HG03558 (cell line): ENCODE data around the gene TMEM120A.
"Not testable (repeated sequence)": the region's sequence is repeated elsewhere in the genome, so short reads cannot be mapped to it uniquely, and the experiment has no call there.

Experiments used
- ATAC-seq: cut with Tn5 transposase; IDR thresholded peaks from one replicate; pipeline ENCODE4 v1.9.1; 2021; ENCODE audit warnings: moderate number of reproducible peaks; ENCODE audit not compliant: unreplicated experiment; ENCODE audit errors: extremely low read depth

The TMEM120A gene

DNA sequence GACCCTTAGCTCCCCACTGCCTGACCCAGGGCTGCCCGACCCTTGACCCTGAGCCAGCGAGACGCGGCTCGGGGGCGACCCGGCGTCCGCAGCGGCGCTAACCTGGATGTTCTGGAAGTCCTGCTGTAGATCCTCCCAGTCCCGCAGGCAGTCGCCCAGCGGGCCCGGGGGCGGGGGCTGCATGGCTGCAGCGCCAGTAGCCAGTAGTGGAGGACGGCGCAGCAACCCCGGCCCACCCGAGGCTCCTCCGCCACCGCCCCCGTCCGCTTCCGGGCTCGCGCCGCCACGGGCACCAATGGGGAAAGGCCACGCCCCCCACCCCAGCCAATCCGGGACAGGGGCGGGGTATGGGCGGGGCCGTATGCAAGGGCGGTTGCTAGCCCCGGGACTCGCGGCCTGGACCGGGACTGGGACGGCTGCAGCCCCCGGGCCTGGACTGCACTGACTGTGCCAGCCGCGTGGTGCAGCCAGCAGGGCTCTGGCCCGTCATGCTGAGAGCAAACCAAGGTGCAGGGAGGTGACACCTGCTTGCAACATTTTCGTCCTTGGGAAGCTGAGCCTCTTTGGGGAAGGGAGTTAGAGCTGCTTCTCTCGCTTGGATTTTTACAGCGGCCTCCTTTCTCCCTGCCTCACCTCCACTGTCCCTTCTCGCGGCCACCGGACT, at the start of gene TMEM120A:
TSS of gene TMEM120A (minus strand) at position 208 of the 664 bp plus-strand sequence. CDS start at position 183, 25 bp downstream.
- peak; percentile 71 for ATAC-seq

DNA sequence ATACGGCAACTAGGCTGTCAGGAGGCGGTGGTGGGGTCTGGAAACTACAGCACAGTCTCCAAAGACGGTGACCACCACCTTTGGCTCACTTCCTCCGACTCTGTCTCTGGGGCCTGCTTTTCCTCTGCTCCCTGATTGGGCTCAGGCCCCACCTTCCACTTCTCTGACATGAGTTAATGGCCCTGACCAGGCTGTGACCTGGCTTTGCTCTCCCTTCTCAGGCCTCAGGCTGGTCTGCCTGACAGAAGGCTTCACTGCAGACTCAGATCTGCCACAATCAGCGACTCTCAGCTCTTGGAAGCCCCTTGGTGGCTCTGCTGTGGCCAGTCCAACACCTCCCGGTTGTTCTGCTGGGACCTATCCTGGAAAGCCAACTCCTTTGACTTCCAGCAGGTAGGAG, 45.7 kb upstream of the TMEM120A start:
- ATAC-seq: no peak

GRCh38 chr7:76037310-76037709, 42.9 kb upstream of the TMEM120A start:
- ATAC-seq: no peak

GRCh38 chr7:76031964-76032363, 37.6 kb upstream of the TMEM120A start:
- no peak for ATAC-seq

DNA sequence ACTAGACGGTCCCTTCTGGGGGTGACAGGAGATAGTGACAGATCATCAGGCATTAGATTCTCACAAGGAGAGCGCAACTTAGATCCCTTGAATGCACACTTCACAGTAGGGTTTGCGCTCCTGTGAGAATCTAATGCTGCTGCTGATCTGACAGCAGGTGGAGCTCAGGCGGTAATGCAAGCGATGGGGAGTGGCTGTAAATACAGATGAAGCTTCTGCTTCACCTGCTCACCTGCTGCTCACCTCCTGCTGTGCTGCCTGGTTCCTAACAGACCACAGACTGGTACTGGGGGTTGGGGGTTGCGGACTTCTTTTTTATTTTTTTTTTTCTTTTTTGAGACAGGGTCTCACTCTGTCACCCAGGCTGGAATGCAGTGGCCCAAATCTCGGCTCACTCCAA, 35.3 kb upstream of the TMEM120A start:
- not testable (repeated sequence) for ATAC-seq

- ATAC-seq: no peak
Observed at GRCh38 chr7:76023002-76023401, 28.6 kb upstream of the TMEM120A start.

- ATAC-seq: no peak
Observed at GRCh38 chr7:76022026-76022780, 27.8 kb upstream of the TMEM120A start.

GRCh38 chr7:76020031-76020714, 25.8 kb upstream of the TMEM120A start:
- no peak for ATAC-seq

- ATAC-seq: not testable (repeated sequence)
Observed at GRCh38 chr7:76018520-76018919, 24.1 kb upstream of the TMEM120A start.

- no peak for ATAC-seq
Observed at GRCh38 chr7:76016191-76016947, 22.0 kb upstream of the TMEM120A start.

- ATAC-seq: no peak
Observed at GRCh38 chr7:76011442-76011861, 17.1 kb upstream of the TMEM120A start.

- no peak for ATAC-seq
Observed at GRCh38 chr7:76009672-76010600, 15.5 kb upstream of the TMEM120A start.

- ATAC-seq: no peak
Observed at GRCh38 chr7:76008156-76008687, 13.8 kb upstream of the TMEM120A start.

- not testable (repeated sequence) for ATAC-seq
Observed at GRCh38 chr7:76005004-76005403, 10.6 kb upstream of the TMEM120A start.

GRCh38 chr7:76003351-76003750, 9.0 kb upstream of the TMEM120A start:
- ATAC-seq: no peak

DNA sequence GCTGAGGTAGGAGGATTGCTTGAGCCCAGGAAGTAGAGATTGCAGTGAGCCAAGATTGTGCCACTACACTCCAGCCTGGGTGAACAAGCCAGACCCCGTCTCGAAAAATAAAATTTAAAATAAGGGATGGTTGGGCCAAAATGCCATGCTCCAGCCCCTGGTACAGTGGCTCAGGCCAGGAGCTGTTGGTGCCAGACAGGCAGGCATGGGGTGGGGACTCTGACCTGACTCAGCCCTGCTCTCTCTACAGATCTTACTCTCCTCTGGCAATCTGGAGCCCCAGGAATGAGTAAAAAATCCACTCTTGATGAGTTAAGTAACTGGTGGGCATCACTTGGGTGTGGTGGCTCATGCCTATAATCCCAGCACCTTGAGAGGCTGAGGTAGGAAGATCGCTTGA, 8.4 kb upstream of the TMEM120A start:
- no peak for ATAC-seq

GRCh38 chr7:76002139-76002538, 7.7 kb upstream of the TMEM120A start:
- ATAC-seq: no peak

DNA sequence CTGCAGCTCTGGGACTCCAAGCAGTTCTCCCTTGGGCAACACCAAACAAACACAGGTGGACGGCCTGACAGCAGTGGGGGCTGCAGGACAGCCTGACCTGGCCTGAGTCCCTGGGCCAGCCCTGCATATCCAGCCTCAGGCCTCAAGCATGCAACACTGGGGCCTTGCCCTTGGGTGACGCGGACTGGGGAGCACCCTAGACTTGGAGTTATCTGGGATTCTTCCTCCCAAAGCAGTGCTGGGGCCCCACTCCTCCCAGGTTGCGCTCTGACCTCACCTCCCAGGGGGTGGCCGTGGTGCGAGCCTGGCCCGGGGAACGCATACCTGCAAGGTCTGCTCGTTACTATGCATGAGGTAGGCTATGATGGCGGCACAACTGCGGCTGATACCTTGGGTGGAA, 6.2 kb upstream of the TMEM120A start:
- no peak for ATAC-seq

DNA sequence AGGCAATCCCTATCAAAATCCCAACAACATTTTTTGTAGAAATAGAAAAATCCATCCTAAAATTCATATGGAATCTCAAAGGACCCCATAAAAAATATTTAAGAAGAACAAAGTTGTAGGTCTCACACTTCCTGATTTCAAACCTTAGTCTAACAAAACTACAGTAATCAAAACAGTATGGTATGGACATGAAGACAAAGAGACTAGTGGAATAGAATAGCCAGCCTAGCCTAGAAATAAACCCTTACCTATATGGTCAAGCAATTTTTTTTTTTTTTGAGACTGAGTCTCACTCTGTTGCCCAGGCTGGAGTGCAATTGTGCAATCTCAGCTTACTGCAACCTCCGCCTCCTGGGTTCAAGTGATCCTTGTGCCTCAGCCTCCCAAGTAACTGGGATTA, 3.6 kb upstream of the TMEM120A start:
- no peak for ATAC-seq
